Kidney epithelial cell (primary cell): ENCODE results near the gene OMA1. TPM values are rescaled to one million over a fixed set of nuclear protein-coding genes. Genes with fewer than 3 reads are reported as not detected.
"Not testable (repeated sequence)": the region's sequence is repeated elsewhere in the genome, so short reads cannot be mapped to it uniquely, and the experiment has no call there.

Source experiments
- DNase-seq: peaks from one replicate; pipeline ENCODE4 v3.0.0-alpha.2; 2010; ENCODE audit warnings: low read depth
- H3K27me3 ChIP-seq: 2 replicates; pipeline ENCODE4 v1.6.0; 2011; ENCODE audit warnings: low read length; ENCODE audit not compliant: control insufficient read depth, insufficient read depth
- H3K36me3 ChIP-seq: 2 replicates; pipeline ENCODE4 v1.5.1; 2011; ENCODE audit warnings: low read length; ENCODE audit not compliant: control insufficient read depth, insufficient read depth
- H3K4me3 ChIP-seq: 2 replicates; pipeline ENCODE4 v1.5.1; 2011; ENCODE audit warnings: low read depth, mild to moderate bottlenecking, control low read depth, low read length
- CTCF ChIP-seq: IDR thresholded peaks from 2 replicates; pipeline ENCODE4 v1.5.1; 2011; ENCODE audit warnings: mild to moderate bottlenecking, moderate library complexity, low read length, control low read depth, inconsistent platforms; ENCODE audit not compliant: insufficient read depth, poor library complexity, severe bottlenecking
- total RNA-seq: library from RNA; depleted of rRNA; stranded (reverse); fragments of >200 nt; gene quantifications from 2 replicates; pipeline ENCODE4 v1.2.3, GENCODE V29; 2015

The OMA1 gene
- total RNA-seq, 1 donor from 2014 or later: 10.2 TPM

GRCh38 chr1:58548371-58548770 lies 1.8 kb upstream of the OMA1 start:
- no peaks in the 10 kb centered on the region for H3K36me3 ChIP-seq
- DNase-seq: no peak
- no peak overlapping the region for H3K4me3 ChIP-seq
- no peaks in the 10 kb centered on the region for H3K27me3 ChIP-seq
- no peak for TF ChIP-seq CTCF

GRCh38 chr1:58545591-58546519 lies 671 bp downstream of the OMA1 start:
- no peak for DNase-seq
- Histone ChIP-seq H3K36me3 (no peaks in the 10 kb centered on the region), H3K27me3 (no peaks in the 10 kb centered on the region), H3K4me3 (peak overlapping the region; percentile 63)
- TF ChIP-seq CTCF: no peak

- Histone ChIP-seq H3K36me3 (no peaks in the 10 kb centered on the region), H3K27me3 (no peaks in the 10 kb centered on the region), H3K4me3 (no peak overlapping the region)
- TF ChIP-seq CTCF: no peak
- no peak for DNase-seq
Measured at GRCh38 chr1:58543260-58543659, 3.3 kb downstream of the OMA1 start.

GRCh38 chr1:58539553-58539952 lies 7.0 kb downstream of the OMA1 start:
- H3K36me3 ChIP-seq: no peaks in the 10 kb centered on the region
- no peak for DNase-seq
- TF ChIP-seq CTCF: no peak
- no peak overlapping the region for H3K4me3 ChIP-seq
- no peaks in the 10 kb centered on the region for H3K27me3 ChIP-seq

- no peak for TF ChIP-seq CTCF
- no peaks in the 10 kb centered on the region for H3K36me3 ChIP-seq
- no peak for DNase-seq
Measured at GRCh38 chr1:58538821-58539220, 7.7 kb downstream of the OMA1 start.

GRCh38 chr1:58531842-58532241 lies 14.7 kb downstream of the OMA1 start:
- H3K4me3 ChIP-seq, DNase-seq, H3K36me3 ChIP-seq, H3K27me3 ChIP-seq: not testable (repeated sequence)

More at GRCh38 chr1:58538821-58539220, 7.7 kb downstream of the OMA1 start:
- no peak overlapping the region for H3K4me3 ChIP-seq
- no peaks in the 10 kb centered on the region for H3K27me3 ChIP-seq
